PFSK-1 (cell line): Measurements from ENCODE around the gene CHL1.

Experiments
- FOXP2 ChIP-seq: optimal IDR thresholded peaks from 2 replicates; pipeline ENCODE3; 2011; ENCODE audit warnings: borderline replicate concordance, control low read depth, inconsistent platforms; ENCODE audit not compliant: insufficient read depth; ENCODE audit errors: extremely low read length, extremely low read depth
- POLR2AphosphoS5 ChIP-seq: IDR thresholded peaks from 2 replicates; pipeline ENCODE4 v1.6.1; 2012; ENCODE audit warnings: low read depth, mild to moderate bottlenecking, control low read depth, low read length, moderate library complexity
- SIN3A ChIP-seq: IDR thresholded peaks from 2 replicates; pipeline ENCODE4 v1.6.1; 2012; ENCODE audit warnings: mild to moderate bottlenecking, low read length, moderate library complexity, borderline replicate concordance; ENCODE audit not compliant: insufficient read depth
- TAF1 ChIP-seq: IDR thresholded peaks from 2 replicates; pipeline ENCODE4 v1.6.1; 2012; ENCODE audit warnings: low read length, control low read depth, borderline replicate concordance; ENCODE audit not compliant: insufficient read depth
- TF ChIP-seq, protein P1 (sequence below), 2 experiments: IDR thresholded peaks; 2 replicates each; pipeline versions ENCODE4 v1.6.1 to v1.8.0; 2011 to 2012; ENCODE audit warnings: low read depth in 2 of 2, low read length in 2 of 2, control low read depth in 1 of 2, inconsistent platforms in 1 of 2, mild to moderate bottlenecking in 1 of 2, moderate library complexity in 1 of 2; ENCODE audit not compliant: insufficient read depth in 1 of 2

The CHL1 gene

GRCh38 chr3:440826-441225 is 244.3 kb downstream of the CHL1 start:
- TF ChIP-seq POLR2AphosphoS5 (no peak), FOXP2 (no peak), TAF1 (no peak), SIN3A (no peak)

DNA sequence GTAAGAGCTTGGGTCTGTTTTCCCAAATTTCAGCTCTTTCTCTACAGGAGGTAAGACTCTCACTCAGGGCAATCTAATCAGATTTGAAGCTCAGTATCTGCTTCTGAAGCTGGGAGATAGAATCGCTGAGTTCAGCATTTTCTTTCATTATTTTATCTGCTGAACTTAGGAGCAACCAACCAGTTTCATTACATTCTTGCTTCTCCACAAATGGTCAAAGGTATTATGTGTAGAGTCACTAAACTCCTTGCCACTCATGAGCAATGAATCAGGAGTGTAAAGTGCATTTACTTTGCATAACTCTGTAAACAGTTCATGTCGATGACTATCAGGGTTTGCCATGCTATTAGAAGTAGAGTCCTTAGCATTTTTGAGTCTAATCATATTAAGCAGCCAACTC is 249.4 kb downstream of the CHL1 start:
- TF ChIP-seq SIN3A: no peak
- TF ChIP-seq FOXP2: no peak
- TF ChIP-seq TAF1: no peak
- TF ChIP-seq, protein P1, sequence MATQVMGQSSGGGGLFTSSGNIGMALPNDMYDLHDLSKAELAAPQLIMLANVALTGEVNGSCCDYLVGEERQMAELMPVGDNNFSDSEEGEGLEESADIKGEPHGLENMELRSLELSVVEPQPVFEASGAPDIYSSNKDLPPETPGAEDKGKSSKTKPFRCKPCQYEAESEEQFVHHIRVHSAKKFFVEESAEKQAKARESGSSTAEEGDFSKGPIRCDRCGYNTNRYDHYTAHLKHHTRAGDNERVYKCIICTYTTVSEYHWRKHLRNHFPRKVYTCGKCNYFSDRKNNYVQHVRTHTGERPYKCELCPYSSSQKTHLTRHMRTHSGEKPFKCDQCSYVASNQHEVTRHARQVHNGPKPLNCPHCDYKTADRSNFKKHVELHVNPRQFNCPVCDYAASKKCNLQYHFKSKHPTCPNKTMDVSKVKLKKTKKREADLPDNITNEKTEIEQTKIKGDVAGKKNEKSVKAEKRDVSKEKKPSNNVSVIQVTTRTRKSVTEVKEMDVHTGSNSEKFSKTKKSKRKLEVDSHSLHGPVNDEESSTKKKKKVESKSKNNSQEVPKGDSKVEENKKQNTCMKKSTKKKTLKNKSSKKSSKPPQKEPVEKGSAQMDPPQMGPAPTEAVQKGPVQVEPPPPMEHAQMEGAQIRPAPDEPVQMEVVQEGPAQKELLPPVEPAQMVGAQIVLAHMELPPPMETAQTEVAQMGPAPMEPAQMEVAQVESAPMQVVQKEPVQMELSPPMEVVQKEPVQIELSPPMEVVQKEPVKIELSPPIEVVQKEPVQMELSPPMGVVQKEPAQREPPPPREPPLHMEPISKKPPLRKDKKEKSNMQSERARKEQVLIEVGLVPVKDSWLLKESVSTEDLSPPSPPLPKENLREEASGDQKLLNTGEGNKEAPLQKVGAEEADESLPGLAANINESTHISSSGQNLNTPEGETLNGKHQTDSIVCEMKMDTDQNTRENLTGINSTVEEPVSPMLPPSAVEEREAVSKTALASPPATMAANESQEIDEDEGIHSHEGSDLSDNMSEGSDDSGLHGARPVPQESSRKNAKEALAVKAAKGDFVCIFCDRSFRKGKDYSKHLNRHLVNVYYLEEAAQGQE (IDR thresholded peaks at IDR 0.05; ENCODE audit: insufficient read depth in 1 of 2, low read depth in 2 of 2, low read length in 2 of 2): no peak
- no peak for TF ChIP-seq POLR2AphosphoS5

GRCh38 chr3:447671-448070 is 251.1 kb downstream of the CHL1 start:
- TF ChIP-seq FOXP2: no peak
- no peak for TF ChIP-seq TAF1
- TF ChIP-seq SIN3A: no peak

GRCh38 chr3:449711-450110 is 253.1 kb downstream of the CHL1 start:
- TF ChIP-seq POLR2AphosphoS5 (no peak), TAF1 (no peak), SIN3A (no peak), FOXP2 (no peak)
- TF ChIP-seq, protein P1 (IDR thresholded peaks at IDR 0.05; ENCODE audit: insufficient read depth in 1 of 2, low read depth in 2 of 2, low read length in 2 of 2): no peak

DNA sequence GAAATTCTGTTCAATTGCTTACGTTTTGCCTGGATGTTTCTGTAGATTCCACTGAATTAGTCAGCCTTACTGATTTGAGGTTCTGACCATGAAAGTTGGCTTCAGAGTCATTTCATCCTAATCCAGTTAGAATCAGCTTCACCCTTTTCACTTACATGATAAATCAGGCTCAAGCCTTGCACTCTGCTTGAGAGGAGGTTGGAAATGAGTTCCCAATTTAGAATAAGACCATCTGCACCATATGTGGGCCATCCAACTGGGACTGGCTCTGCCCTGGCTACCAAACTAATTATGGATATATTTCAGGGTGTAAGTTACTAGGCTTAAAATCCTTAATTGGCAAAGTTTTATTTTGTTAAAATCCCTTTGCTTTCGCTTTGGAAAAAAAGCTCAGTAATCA is 255.7 kb downstream of the CHL1 start:
- TF ChIP-seq SIN3A (no peak), POLR2AphosphoS5 (no peak), TAF1 (no peak), FOXP2 (no peak)
- TF ChIP-seq, protein P1 (IDR thresholded peaks at IDR 0.05; ENCODE audit: insufficient read depth in 1 of 2, low read depth in 2 of 2, low read length in 2 of 2): no peak

GRCh38 chr3:453106-453505 is 256.5 kb downstream of the CHL1 start:
- TF ChIP-seq POLR2AphosphoS5: no peak
- TF ChIP-seq FOXP2: no peak
- no peak for TF ChIP-seq TAF1
- TF ChIP-seq, protein P1 (IDR thresholded peaks at IDR 0.05; ENCODE audit: insufficient read depth in 1 of 2, low read depth in 2 of 2, low read length in 2 of 2): no peak
- no peak for TF ChIP-seq SIN3A
